HCT116 (cell line): Measurements from ENCODE around the gene DOCK4. TPM values are rescaled to one million over a fixed set of nuclear protein-coding genes. Genes with fewer than 3 reads are reported as not detected.

Source experiments
- ATAC-seq: fragments of 200-7000 bp; cut with Tn5 transposase; 2 replicates; pipeline ENCODE4 v1.9.1; 2020; ENCODE audit warnings: mild to moderate bottlenecking, moderate library complexity
- BruUV-seq: library from RNA; stranded (reverse); fragments of 400-500 nt; replicated peaks from 2 replicates; lab custom pipeline; 2021; lab: Mats Ljungman, UMichigan
- CTCF ChIA-PET: fragments of 300-600 bp; sonication (Branson Sonifier 250); formaldehyde crosslinking; loops from one replicate; lab custom pipeline; 2021; ENCODE audit warnings: antibody characterized with exemption; lab: Charles Lee
- POLR2A ChIA-PET: fragments of 300-600, 350-600 bp; sonication (Branson Sonifier 250); formaldehyde crosslinking; loops from one replicate; lab custom pipeline; 2021; ENCODE audit warnings: antibody characterized with exemption; lab: Charles Lee
- RAD21 ChIA-PET, 2 experiments: fragments of 300-600 bp; sonication (Branson Sonifier 250); formaldehyde crosslinking; loops; one replicate each; lab custom pipeline; 2023; ENCODE audit warnings: low total read pairs in 2 of 2; ENCODE audit not compliant: uncharacterized antibody in 2 of 2, unreplicated experiment in 2 of 2, low non-redundant PET in 1 of 2; lab: Charles Lee
- DNase-seq: peaks from one replicate; pipeline ENCODE4 v3.0.0-alpha.2; 2010; ENCODE audit warnings: low read depth, low spot score
- H2AFZ ChIP-seq: fragments of 200-600 bp; shearing (Covaris generic), sonication (generic); 2 replicates; pipeline ENCODE4 v1.6.1; 2017; ENCODE audit warnings: low read depth, mixed run types, mixed read lengths, antibody characterized with exemption, low read length; ENCODE audit not compliant: poor library complexity, severe bottlenecking
- H3K27ac ChIP-seq: 2 replicates; pipeline ENCODE4 v1.5.1; 2012; ENCODE audit warnings: low read depth, low read length
- H3K27me3 ChIP-seq: fragments of 200-600 bp; sonication (generic); 2 replicates; pipeline ENCODE4 v1.6.1; 2016; ENCODE audit warnings: mixed run types, low read length, mixed read lengths; ENCODE audit not compliant: insufficient read depth
- H3K36me3 ChIP-seq, 2 experiments: fragments of 200-500 bp in 1 of 2; fragments of 200-600 bp in 1 of 2; sonication (Bioruptor generic) in 1 of 2; sonication (generic) in 1 of 2; 2 replicates each; pipeline versions ENCODE4 v1.5.1 to v1.6.1; 2014 to 2016; ENCODE audit warnings: low read length in 2 of 2, inconsistent platforms in 1 of 2, mixed read lengths in 1 of 2, mixed run types in 1 of 2; ENCODE audit not compliant: insufficient read depth in 2 of 2, control insufficient read depth in 1 of 2
- H3K4me1 ChIP-seq, 2 experiments: fragments of 200-600 bp in 1 of 2; sonication (generic) in 1 of 2; 2 replicates each; pipeline versions ENCODE4 v1.5.1 to v1.6.1; 2012 to 2017; ENCODE audit warnings: low read length in 2 of 2, inconsistent platforms in 1 of 2, mild to moderate bottlenecking in 1 of 2, mixed read lengths in 1 of 2, mixed run types in 1 of 2, moderate library complexity in 1 of 2; ENCODE audit not compliant: insufficient read depth in 2 of 2, control insufficient read depth in 1 of 2
- H3K4me2 ChIP-seq: fragments of 200-600 bp; sonication (generic); 2 replicates; pipeline ENCODE4 v1.6.1; 2017; ENCODE audit warnings: mixed run types, low read length, mixed read lengths
- H3K4me3 ChIP-seq, 2 experiments: fragments of 200-600 bp in 1 of 2; sonication (generic) in 1 of 2; replicated peaks in 1 of 2; 2 replicates each; pipeline ENCODE4 v1.5.1; 2011 to 2016; ENCODE audit warnings: low read length in 2 of 2, control low read depth in 1 of 2, low read depth in 1 of 2, mild to moderate bottlenecking in 1 of 2, mixed read lengths in 1 of 2, mixed run types in 1 of 2
- H3K79me2 ChIP-seq: fragments of 200-600 bp; sonication (generic); 2 replicates; pipeline ENCODE4 v1.6.1; 2017; ENCODE audit warnings: mild to moderate bottlenecking, mixed run types, low read length, moderate library complexity, mixed read lengths; ENCODE audit not compliant: insufficient read depth
- H3K9ac ChIP-seq: fragments of 200-600 bp; sonication (generic); 2 replicates; pipeline ENCODE4 v1.6.1; 2016; ENCODE audit warnings: low read length, mixed read lengths
- H3K9me2 ChIP-seq: fragments of 200-600 bp; sonication (generic), shearing (Covaris generic); 2 replicates; pipeline ENCODE4 v1.6.1; 2017; ENCODE audit warnings: mixed run types, mild to moderate bottlenecking, moderate library complexity; ENCODE audit not compliant: insufficient read depth
- H3K9me3 ChIP-seq, 2 experiments: fragments of 200-500 bp in 1 of 2; fragments of 200-600 bp in 1 of 2; sonication (Bioruptor generic) in 1 of 2; sonication (generic) in 1 of 2; 2 replicates each; pipeline ENCODE4 v1.6.1; 2014 to 2017; ENCODE audit warnings: low read length in 2 of 2, mixed read lengths in 2 of 2, inconsistent platforms in 1 of 2, low read depth in 1 of 2, mild to moderate bottlenecking in 1 of 2, mixed run types in 1 of 2, moderate library complexity in 1 of 2; ENCODE audit not compliant: control insufficient read depth in 1 of 2, insufficient read depth in 1 of 2
- H4K20me1 ChIP-seq: fragments of 200-600 bp; sonication (generic), shearing (Covaris generic); 2 replicates; pipeline ENCODE4 v1.6.1; 2017; ENCODE audit warnings: mixed run types, mild to moderate bottlenecking, moderate library complexity; ENCODE audit not compliant: insufficient read depth
- CBX3 ChIP-seq: IDR thresholded peaks from 2 replicates; pipeline ENCODE4 v1.6.1; 2012; ENCODE audit warnings: low read depth
- EGR1 ChIP-seq: IDR thresholded peaks from 2 replicates; pipeline ENCODE4 v1.6.1; 2012; ENCODE audit warnings: low read depth
- ELF1 ChIP-seq: IDR thresholded peaks from 2 replicates; pipeline ENCODE4 v1.6.1; 2012; ENCODE audit warnings: low read depth, borderline replicate concordance
- EZH2 ChIP-seq: fragments of 200-600 bp; sonication (generic); IDR thresholded peaks from 2 replicates; pipeline ENCODE4 v1.6.1; 2017; ENCODE audit warnings: antibody characterized with exemption, mixed run types
- EZH2phosphoT487 ChIP-seq: fragments of 200-600 bp; IDR thresholded peaks from 2 replicates; pipeline ENCODE4 v1.6.1; 2018; ENCODE audit warnings: antibody characterized with exemption, borderline replicate concordance
- FOSL1 ChIP-seq: IDR thresholded peaks from 2 replicates; pipeline ENCODE4 v1.6.1; 2012; ENCODE audit warnings: low read depth
- JUND ChIP-seq: IDR thresholded peaks from 2 replicates; pipeline ENCODE4 v1.6.1; 2012
- POLR2AphosphoS5 ChIP-seq: IDR thresholded peaks from 2 replicates; pipeline ENCODE4 v1.6.1; 2011; ENCODE audit warnings: mild to moderate bottlenecking, low read depth, low read length, moderate library complexity
- RAD21 ChIP-seq: IDR thresholded peaks from 2 replicates; pipeline ENCODE4 v1.6.1; 2012; ENCODE audit warnings: low read depth, mild to moderate bottlenecking
- SIN3A ChIP-seq: IDR thresholded peaks from 2 replicates; pipeline ENCODE4 v1.6.1; 2012; ENCODE audit warnings: low read depth
- SP1 ChIP-seq: IDR thresholded peaks from 2 replicates; pipeline ENCODE4 v1.6.1; 2012; ENCODE audit warnings: low read depth
- SRF ChIP-seq: IDR thresholded peaks from 2 replicates; pipeline ENCODE4 v1.6.1; 2012; ENCODE audit warnings: low read depth
- TCF7L2 ChIP-seq: IDR thresholded peaks from 2 replicates; pipeline ENCODE4 v1.7.0; 2011; ENCODE audit warnings: borderline replicate concordance, inconsistent platforms; ENCODE audit not compliant: insufficient read depth, insufficient read length; ENCODE audit errors: extremely low read depth
- YY1 ChIP-seq: IDR thresholded peaks from 2 replicates; pipeline ENCODE4 v1.6.1; 2011; ENCODE audit warnings: low read length, low read depth, moderate library complexity, mild to moderate bottlenecking; ENCODE audit not compliant: insufficient replicate concordance; ENCODE audit errors: extremely low read depth
- ZFX ChIP-seq: fragments of 450-650 bp; IDR thresholded peaks from 2 replicates; pipeline ENCODE4 v1.6.1; 2017
- ZNF274 ChIP-seq: fragments of 200-500 bp; sonication (Bioruptor generic); IDR thresholded peaks from 2 replicates; pipeline ENCODE4 v1.6.1; 2014; ENCODE audit warnings: mild to moderate bottlenecking, low read depth, low read length, inconsistent platforms
- intact Hi-C: fragments of 100-400 bp; cut with micrococcal nuclease; formaldehyde crosslinking; loops from 2 replicates; pipeline ENCODE4 v1.10.0; 2022
- total RNA-seq: library from RNA; stranded (reverse); gene quantifications from one replicate; pipeline ENCODE4 v1.2.1, GENCODE V29; 2021; ENCODE audit not compliant: unreplicated experiment
- TF ChIP-seq, protein P1 (sequence below): IDR thresholded peaks from 2 replicates; pipeline ENCODE4 v1.6.1; 2012
- TF ChIP-seq, protein P2 (sequence below), 3 experiments: fragments of 200-600 bp in 1 of 3; sonication (generic) in 1 of 3; IDR thresholded peaks in 2 of 3; conservative IDR thresholded peaks in 1 of 3; 2 replicates each; pipeline ENCODE4 v1.5.1; 2012 to 2017; ENCODE audit warnings: low read depth in 2 of 3, low read length in 2 of 3, antibody characterized with exemption in 1 of 3, borderline replicate concordance in 1 of 3, control low read depth in 1 of 3, mild to moderate bottlenecking in 1 of 3, mixed read lengths in 1 of 3, mixed run types in 1 of 3, moderate library complexity in 1 of 3; ENCODE audit not compliant: insufficient read depth in 1 of 3
- TF ChIP-seq, protein P3 (sequence below): IDR thresholded peaks from 2 replicates; pipeline ENCODE4 v1.6.1; 2012

Gene DOCK4
- total RNA-seq, 1 experiment from 2014 or later: 2.2 TPM

- Histone ChIP-seq H3K9me3 (no peaks in the 10 kb centered on the region), H3K4me3 (no peak overlapping the region), H3K36me3 (no peaks in the 10 kb centered on the region), H3K4me1 (no peaks in the 10 kb centered on the region), H3K27me3 (no peaks in the 10 kb centered on the region), H3K27ac (no peak overlapping the region), H3K9me2 (no peaks in the 10 kb centered on the region), H3K79me2 (no peaks in the 10 kb centered on the region), H3K4me2 (no peak overlapping the region), H4K20me1 (no peaks in the 10 kb centered on the region), H2AFZ (no peak overlapping the region), H3K9ac (no peak overlapping the region)
- no TSS peak for BruUV-seq
- no peak for ATAC-seq
- ChIA-PET CTCF (no interaction called here), POLR2A (no interaction called here), RAD21 (no interaction called here)
- no peak for DNase-seq
- TF ChIP-seq EZH2phosphoT487: no peak
- TF ChIP-seq ZNF274: no peak
- TF ChIP-seq, protein P1, sequence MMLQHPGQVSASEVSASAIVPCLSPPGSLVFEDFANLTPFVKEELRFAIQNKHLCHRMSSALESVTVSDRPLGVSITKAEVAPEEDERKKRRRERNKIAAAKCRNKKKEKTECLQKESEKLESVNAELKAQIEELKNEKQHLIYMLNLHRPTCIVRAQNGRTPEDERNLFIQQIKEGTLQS: no peak
- TF ChIP-seq, protein P2, sequence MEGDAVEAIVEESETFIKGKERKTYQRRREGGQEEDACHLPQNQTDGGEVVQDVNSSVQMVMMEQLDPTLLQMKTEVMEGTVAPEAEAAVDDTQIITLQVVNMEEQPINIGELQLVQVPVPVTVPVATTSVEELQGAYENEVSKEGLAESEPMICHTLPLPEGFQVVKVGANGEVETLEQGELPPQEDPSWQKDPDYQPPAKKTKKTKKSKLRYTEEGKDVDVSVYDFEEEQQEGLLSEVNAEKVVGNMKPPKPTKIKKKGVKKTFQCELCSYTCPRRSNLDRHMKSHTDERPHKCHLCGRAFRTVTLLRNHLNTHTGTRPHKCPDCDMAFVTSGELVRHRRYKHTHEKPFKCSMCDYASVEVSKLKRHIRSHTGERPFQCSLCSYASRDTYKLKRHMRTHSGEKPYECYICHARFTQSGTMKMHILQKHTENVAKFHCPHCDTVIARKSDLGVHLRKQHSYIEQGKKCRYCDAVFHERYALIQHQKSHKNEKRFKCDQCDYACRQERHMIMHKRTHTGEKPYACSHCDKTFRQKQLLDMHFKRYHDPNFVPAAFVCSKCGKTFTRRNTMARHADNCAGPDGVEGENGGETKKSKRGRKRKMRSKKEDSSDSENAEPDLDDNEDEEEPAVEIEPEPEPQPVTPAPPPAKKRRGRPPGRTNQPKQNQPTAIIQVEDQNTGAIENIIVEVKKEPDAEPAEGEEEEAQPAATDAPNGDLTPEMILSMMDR (IDR thresholded peaks at IDR 0.05 in 2 of 3, conservative IDR thresholded peaks at IDR 0.05 in 1 of 3; ENCODE audit: borderline replicate concordance in 1 of 3, insufficient read depth in 1 of 3, low read depth in 2 of 3, low read length in 2 of 3): no peak
- TF ChIP-seq ELF1: no peak
- TF ChIP-seq RAD21: no peak
- no peak for TF ChIP-seq YY1
- no peak for TF ChIP-seq EZH2
- no peak for TF ChIP-seq JUND
- TF ChIP-seq EGR1: no peak
- no peak for TF ChIP-seq FOSL1
- TF ChIP-seq CBX3: no peak
- TF ChIP-seq POLR2AphosphoS5: no peak
- TF ChIP-seq TCF7L2: no peak
- no peak for TF ChIP-seq ZFX
- TF ChIP-seq, protein P3, sequence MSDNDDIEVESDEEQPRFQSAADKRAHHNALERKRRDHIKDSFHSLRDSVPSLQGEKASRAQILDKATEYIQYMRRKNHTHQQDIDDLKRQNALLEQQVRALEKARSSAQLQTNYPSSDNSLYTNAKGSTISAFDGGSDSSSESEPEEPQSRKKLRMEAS: no peak
- no peak for TF ChIP-seq SIN3A
- TF ChIP-seq SP1: no peak
- TF ChIP-seq SRF: no peak
- intact Hi-C loops: no loop called here
These were observed 182.9 kb downstream of the DOCK4 start for GRCh38 chr7:112023282-112023681.
